ENCODE data around the gene ITIH1.

- TF ChIP-seq MAZ (IDR thresholded peaks at IDR 0.05; ENCODE audit: borderline replicate concordance, low read depth, low read length) (no peak), POLR2A (IDR thresholded peaks at IDR 0.05; ENCODE audit: low read depth, low read length) (no peak), CTCF (conservative IDR thresholded peaks at IDR 0.05; ENCODE audit: low read depth, low read length) (no peak), MAFK (IDR thresholded peaks at IDR 0.05; ENCODE audit: low read depth, low read length) (no peak), MXI1 (IDR thresholded peaks at IDR 0.05; ENCODE audit: borderline replicate concordance, low read depth, low read length) (no peak)
These were observed 45.0 kb downstream of the ITIH1 start for GRCh38 chr3:52822363-52822762.

Data from IMR-90 (cell line).